PFSK-1 (cell line): ENCODE results near the gene PLEKHH1.

Source experiments
- FOXP2 ChIP-seq: optimal IDR thresholded peaks from 2 replicates; pipeline ENCODE3; 2011; ENCODE audit warnings: borderline replicate concordance, control low read depth, inconsistent platforms; ENCODE audit not compliant: insufficient read depth; ENCODE audit errors: extremely low read length, extremely low read depth
- POLR2AphosphoS5 ChIP-seq: IDR thresholded peaks from 2 replicates; pipeline ENCODE4 v1.6.1; 2012; ENCODE audit warnings: low read depth, mild to moderate bottlenecking, control low read depth, low read length, moderate library complexity
- REST ChIP-seq, 2 experiments: IDR thresholded peaks; 2 replicates each; pipeline versions ENCODE4 v1.6.1 to v1.8.0; 2011 to 2012; ENCODE audit warnings: low read depth in 2 of 2, low read length in 2 of 2, control low read depth in 1 of 2, inconsistent platforms in 1 of 2, mild to moderate bottlenecking in 1 of 2, moderate library complexity in 1 of 2; ENCODE audit not compliant: insufficient read depth in 1 of 2
- SIN3A ChIP-seq: IDR thresholded peaks from 2 replicates; pipeline ENCODE4 v1.6.1; 2012; ENCODE audit warnings: mild to moderate bottlenecking, low read length, moderate library complexity, borderline replicate concordance; ENCODE audit not compliant: insufficient read depth
- TAF1 ChIP-seq: IDR thresholded peaks from 2 replicates; pipeline ENCODE4 v1.6.1; 2012; ENCODE audit warnings: low read length, control low read depth, borderline replicate concordance; ENCODE audit not compliant: insufficient read depth

PLEKHH1 gene

GRCh38 chr14:67487937-67488893 lies 44.9 kb upstream of the PLEKHH1 start, which contains the start of gene TMEM229B:
TMEM229B (minus strand) TSS chr14:67488721; CDS start chr14:67473923, 14,798 bp downstream.
- no peak for TF ChIP-seq SIN3A
- no peak for TF ChIP-seq FOXP2
- no peak for TF ChIP-seq POLR2AphosphoS5
- no peak for TF ChIP-seq REST (IDR thresholded peaks at IDR 0.05; ENCODE audit: insufficient read depth in 1 of 2, low read depth in 2 of 2, low read length in 2 of 2)

GRCh38 chr14:67490196-67490595 lies 42.9 kb upstream of the PLEKHH1 start:
- TF ChIP-seq FOXP2 (no peak), POLR2AphosphoS5 (no peak), REST (IDR thresholded peaks at IDR 0.05; ENCODE audit: insufficient read depth in 1 of 2, low read depth in 2 of 2, low read length in 2 of 2) (no peak), SIN3A (no peak), TAF1 (no peak)

GRCh38 chr14:67491285-67491684 lies 41.8 kb upstream of the PLEKHH1 start:
- TF ChIP-seq SIN3A (no peak), TAF1 (no peak), FOXP2 (no peak)

GRCh38 chr14:67491741-67492507 lies 41.2 kb upstream of the PLEKHH1 start:
- TF ChIP-seq POLR2AphosphoS5 (no peak), REST (IDR thresholded peaks at IDR 0.05; ENCODE audit: insufficient read depth in 1 of 2, low read depth in 2 of 2, low read length in 2 of 2) (peak; percentile 73 to 89)

- TF ChIP-seq TAF1 (no peak), POLR2AphosphoS5 (no peak)
Measured at GRCh38 chr14:67492538-67492937, 40.6 kb upstream of the PLEKHH1 start.
